Heart left ventricle (tissue), 16 donors: Measurements from ENCODE around the gene ITK. TPM values are rescaled to one million over a fixed set of nuclear protein-coding genes. Genes with fewer than 3 reads are reported as not detected.

ENCODE experiments used
- ATAC-seq, 4 donors: fragments of 200-7000 bp; cut with Tn5 transposase; one replicate each; pipeline ENCODE4 v1.9.1; 2020 to 2022; ENCODE audit warnings: moderate library complexity in 4 of 4, mild to moderate bottlenecking in 3 of 4, moderate number of reproducible peaks in 1 of 4
- DNase-seq, 5 donors: peaks; one replicate each; pipeline ENCODE4 v3.0.0-alpha.2; 2020
- H3K27ac ChIP-seq, 12 donors: fragments of 200-600 bp; sonication (generic) in 4 of 12; one replicate each; pipeline versions ENCODE4 v1.5.0 to v1.8.0; 2016 to 2022; ENCODE audit warnings: mild to moderate bottlenecking in 2 of 12
- H3K27me3 ChIP-seq, 9 donors: fragments of 200-600 bp; sonication (generic) in 2 of 9; one replicate each; pipeline versions ENCODE4 v1.5.1 to v1.8.0; 2016 to 2022; ENCODE audit warnings: mild to moderate bottlenecking in 3 of 9
- H3K36me3 ChIP-seq, 9 donors: fragments of 200-600 bp; sonication (generic) in 2 of 9; one replicate each; pipeline versions ENCODE4 v1.5.0 to v1.8.0; 2018 to 2022; ENCODE audit warnings: mild to moderate bottlenecking in 2 of 9
- H3K4me1 ChIP-seq, 12 donors: fragments of 200-600 bp; sonication (generic) in 4 of 12; one replicate each; pipeline versions ENCODE4 v1.5.0 to v1.8.0; 2016 to 2022; ENCODE audit warnings: mild to moderate bottlenecking in 3 of 12
- H3K4me3 ChIP-seq, 12 donors: fragments of 200-600 bp; sonication (generic) in 4 of 12; one replicate each; pipeline versions ENCODE4 v1.5.0 to v1.8.0; 2017 to 2022; ENCODE audit warnings: mild to moderate bottlenecking in 9 of 12, moderate library complexity in 4 of 12
- H3K9me3 ChIP-seq, 12 donors: fragments of 200-600 bp; sonication (generic) in 4 of 12; one replicate each; pipeline versions ENCODE4 v1.5.0 to v1.8.0; 2016 to 2022; ENCODE audit warnings: mild to moderate bottlenecking in 1 of 12
- POLR2A ChIP-seq, 2 donors: fragments of 450-650 bp; IDR thresholded peaks; one replicate each; pipeline ENCODE4 v1.6.1; 2017; ENCODE audit warnings: antibody characterized with exemption in 2 of 2, mild to moderate bottlenecking in 2 of 2, moderate library complexity in 2 of 2
- WGBS, 4 donors: extraction: QIAGEN DNeasy Blood & Tissue Kit in 2 of 4; methylation state at CpG; one replicate each; pipeline versions ENCODE4 v1.1.5 to v1.1.7; 2013 to 2018; 5-methylcytosine and 5-hydroxymethylcytosine counted together
- intact Hi-C, 10 donors: fragments of 100-400 bp; cut with DNase I; formaldehyde crosslinking; loops; one replicate each; pipeline versions ENCODE4 v1.11.1 to v1.14.2; 2022
- polyA plus RNA-seq, 2 donors: library from polyadenylated mRNA; stranded (reverse); fragments of 200-250 nt; gene quantifications; one replicate each; pipeline ENCODE4 v1.2.3, GENCODE V29; 2013
- total RNA-seq, 9 donors: library from RNA; depleted of rRNA in 2 of 9; stranded (reverse); fragments of >200 nt in 2 of 9; fragmentation: NEBNext Ultra II Directional in 3 of 9; extraction: Animal tissue kit (Norgen Biotek cat#: 25700) in 3 of 9; gene quantifications; one replicate each; pipeline versions ENCODE4 v1.1.0 to v1.2.4, GENCODE V29; 2016 to 2023
- TF ChIP-seq, protein P1 (sequence below), 12 donors: fragments of 200-600 bp; sonication (generic) in 4 of 12; IDR thresholded peaks; one replicate each; pipeline versions ENCODE4 v1.5.0 to v1.8.0; 2018 to 2022; ENCODE audit warnings: antibody characterized with exemption in 12 of 12, mild to moderate bottlenecking in 5 of 12
- donor health status: ischemic (EF 13 %, LVEDD 7.1; RV severe dilation, severe dysfunction).
- donor health status: healthy with polysubstance abuse.
- donor health status: DM: no; HTN: yes; CAD: no.
- donor health status: DM: no; HTN: no; CAD: no.
- donor health status: ischemic (EF 25% LVEDD 6.9; RV normal size, moderate dysfunction).
- donor health status: ischemic (EF 25% LVEDD 5.7; RV mildly dilated, moderate dysfunction).
- donor health status: healthy.
- donor health status: DM: yes; HTN: yes; CAD: no.
- donor health status: ischemic (EF 35%, LVEDD 5.7; RV mildly dilated, moderate dysfunction).
- donor health status: nonischemic (EF 11% LVEDD 7.7; RV severe dilation, severe dysfunction).
- donor health status: DM: yes; HTN: yes; CAD: no.
- donor health status: PGD.
- donor health status: ischemic (EF 29% LVEDD 5.4; RV normal size, mild dysfunction).
- donor health status: nonischemic (EF 23%, LVEDD 6.1; RV moderate dilation, normal function).

Gene ITK
- total and polyA plus RNA-seq, 11 donors = 0.09 to 7.3 (median 0.42) TPM

- no peaks in the 10 kb centered on the region for H3K36me3 ChIP-seq
- H3K27me3 ChIP-seq = peaks cover 0 to 5% (median 0%) of the 10 kb centered on the region in 9 donors
- ATAC-seq (peak; percentile 43 to 80 (median 65)), DNase-seq (peak in 2 of 5 donors; percentile 28 to 60)
- H3K4me1 ChIP-seq = peaks cover 0 to 72% (median 16%) of the 10 kb centered on the region in 12 donors
- peak overlapping the region; percentile 32 to 87 (median 73) for H3K27ac ChIP-seq
- intact Hi-C loops = no loop called here
- peak overlapping the region in 5 of 12 donors; percentile 57 to 85 (median 70) for H3K4me3 ChIP-seq
- WGBS, 4 donors = 39 to 59% (median 47%) methylated on average over 8 of the region's 8 CpGs
- no peaks in the 10 kb centered on the region for H3K9me3 ChIP-seq
- TF ChIP-seq, protein P1, sequence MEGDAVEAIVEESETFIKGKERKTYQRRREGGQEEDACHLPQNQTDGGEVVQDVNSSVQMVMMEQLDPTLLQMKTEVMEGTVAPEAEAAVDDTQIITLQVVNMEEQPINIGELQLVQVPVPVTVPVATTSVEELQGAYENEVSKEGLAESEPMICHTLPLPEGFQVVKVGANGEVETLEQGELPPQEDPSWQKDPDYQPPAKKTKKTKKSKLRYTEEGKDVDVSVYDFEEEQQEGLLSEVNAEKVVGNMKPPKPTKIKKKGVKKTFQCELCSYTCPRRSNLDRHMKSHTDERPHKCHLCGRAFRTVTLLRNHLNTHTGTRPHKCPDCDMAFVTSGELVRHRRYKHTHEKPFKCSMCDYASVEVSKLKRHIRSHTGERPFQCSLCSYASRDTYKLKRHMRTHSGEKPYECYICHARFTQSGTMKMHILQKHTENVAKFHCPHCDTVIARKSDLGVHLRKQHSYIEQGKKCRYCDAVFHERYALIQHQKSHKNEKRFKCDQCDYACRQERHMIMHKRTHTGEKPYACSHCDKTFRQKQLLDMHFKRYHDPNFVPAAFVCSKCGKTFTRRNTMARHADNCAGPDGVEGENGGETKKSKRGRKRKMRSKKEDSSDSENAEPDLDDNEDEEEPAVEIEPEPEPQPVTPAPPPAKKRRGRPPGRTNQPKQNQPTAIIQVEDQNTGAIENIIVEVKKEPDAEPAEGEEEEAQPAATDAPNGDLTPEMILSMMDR (IDR thresholded peaks at IDR 0.05) = peak in 8 of 12 donors; percentile 4 to 28 (median 20)
- no peak for TF ChIP-seq POLR2A (IDR thresholded peaks at IDR 0.05)
Observed at GRCh38 chr5:157267761-157268480, 87.3 kb downstream of the ITK start.

GRCh38 chr5:157269165-157269671, 88.6 kb downstream of the ITK start:
- H3K36me3 ChIP-seq = no peaks in the 10 kb centered on the region
- intact Hi-C loops = no loop called here
- peaks cover 0 to 85% (median 16%) of the 10 kb centered on the region in 12 donors for H3K4me1 ChIP-seq
- peaks cover 0 to 5% (median 0%) of the 10 kb centered on the region in 9 donors for H3K27me3 ChIP-seq
- peak in 1 of 5 donors; percentile 24 for DNase-seq
- peak overlapping the region in 5 of 12 donors; percentile 18 to 87 (median 70) for H3K27ac ChIP-seq
- no peaks in the 10 kb centered on the region for H3K9me3 ChIP-seq
- TF ChIP-seq POLR2A (IDR thresholded peaks at IDR 0.05) = no peak
- TF ChIP-seq, protein P1 (IDR thresholded peaks at IDR 0.05) = no peak
- H3K4me3 ChIP-seq = peak overlapping the region in 1 of 12 donors; percentile 80
- WGBS, 4 donors = 68 to 77% (median 73%) methylated on average over 6 of the region's 6 CpGs
- ATAC-seq = no peak

GRCh38 chr5:157269761-157270272, 89.2 kb downstream of the ITK start:
- intact Hi-C loops = no loop called here
- 85 to 97% (median 87%) methylated on average over 4 of the region's 4 CpGs for WGBS, 4 donors
- DNase-seq (no peak), ATAC-seq (no peak)
- H3K36me3 ChIP-seq = no peaks in the 10 kb centered on the region
- peak overlapping the region in 1 of 12 donors; percentile 87 for H3K27ac ChIP-seq
- H3K4me3 ChIP-seq = no peak overlapping the region
- H3K9me3 ChIP-seq = no peaks in the 10 kb centered on the region
- TF ChIP-seq, protein P1 (IDR thresholded peaks at IDR 0.05) = no peak
- no peak for TF ChIP-seq POLR2A (IDR thresholded peaks at IDR 0.05)
- H3K4me1 ChIP-seq = peaks cover 0 to 91% (median 16%) of the 10 kb centered on the region in 12 donors
- H3K27me3 ChIP-seq = peaks cover 0 to 5% (median 0%) of the 10 kb centered on the region in 9 donors

- no peak overlapping the region for H3K4me3 ChIP-seq
- no peaks in the 10 kb centered on the region for H3K9me3 ChIP-seq
- peaks cover 0 to 90% (median 15%) of the 10 kb centered on the region in 12 donors for H3K4me1 ChIP-seq
- ATAC-seq = no peak
- H3K27ac ChIP-seq = peak overlapping the region in 3 of 12 donors; percentile 1 to 87 (median 26)
- DNase-seq = no peak
- peaks cover 0 to 5% (median 0%) of the 10 kb centered on the region in 9 donors for H3K27me3 ChIP-seq
- intact Hi-C loops = no loop called here
- 57 to 75% (median 68%) methylated on average over 3 of the region's 3 CpGs for WGBS, 4 donors
- TF ChIP-seq, protein P1 (IDR thresholded peaks at IDR 0.05) = no peak
- TF ChIP-seq POLR2A (IDR thresholded peaks at IDR 0.05) = no peak
- no peaks in the 10 kb centered on the region for H3K36me3 ChIP-seq
Observed at GRCh38 chr5:157270771-157271170, 90.1 kb downstream of the ITK start.
